Thyroid gland (tissue), 4 donors: Measurements from ENCODE around the gene PTCD1. TPM values are rescaled to one million over a fixed set of nuclear protein-coding genes. Genes with fewer than 3 reads are reported as not detected.
"Not testable (repeated sequence)": the region's sequence is repeated elsewhere in the genome, so short reads cannot be mapped to it uniquely, and the experiment has no call there.

Experiments
- DNase-seq, 2 donors: peaks; one replicate each; pipeline ENCODE4 v3.0.0-alpha.2; 2019
- H3K27ac ChIP-seq, 3 donors: fragments of 200-600 bp; sonication (generic); 1 replicate in 2 of 3; 2 replicates in 1 of 3; pipeline ENCODE4 v1.5.1; 2016 to 2019; ENCODE audit warnings: mild to moderate bottlenecking in 1 of 3, moderate library complexity in 1 of 3
- H3K27me3 ChIP-seq: fragments of 200-600 bp; sonication (generic); one replicate; pipeline ENCODE4 v1.5.1; 2019
- H3K36me3 ChIP-seq, 2 donors: fragments of 200-600 bp; sonication (generic); one replicate each; pipeline ENCODE4 v1.5.1; 2016 to 2019
- H3K4me1 ChIP-seq, 2 donors: fragments of 200-600 bp; sonication (generic); one replicate each; pipeline ENCODE4 v1.5.1; 2017 to 2019
- H3K4me3 ChIP-seq, 3 donors: fragments of 200-600 bp; sonication (generic); replicated peaks in 1 of 3; 1 replicate in 2 of 3; 2 replicates in 1 of 3; pipeline ENCODE4 v1.5.1; 2016; ENCODE audit warnings: mild to moderate bottlenecking in 1 of 3
- H3K9me3 ChIP-seq: fragments of 200-600 bp; sonication (generic); one replicate; pipeline ENCODE4 v1.5.1; 2017
- POLR2A ChIP-seq, 2 donors: fragments of 450-650 bp; IDR thresholded peaks; one replicate each; pipeline ENCODE4 v1.6.1; 2017; ENCODE audit warnings: antibody characterized with exemption in 2 of 2, mild to moderate bottlenecking in 2 of 2, moderate library complexity in 1 of 2
- WGBS, 2 donors: methylation state at CpG; one replicate each; pipeline ENCODE4 v1.1.5; 2017; 5-methylcytosine and 5-hydroxymethylcytosine counted together
- intact Hi-C: fragments of 100-400 bp; cut with DNase I; formaldehyde crosslinking; loops from one replicate; pipeline ENCODE4 v1.15.1; 2023
- total RNA-seq, 4 donors: library from RNA; depleted of rRNA; stranded (reverse); fragments of >200 nt; gene quantifications; one replicate each; pipeline ENCODE4 v1.2.3, GENCODE V29; 2016
- TF ChIP-seq, protein P1 (sequence below), 6 experiments: fragments of 200-600 bp in 3 of 6; fragments of 450-650 bp in 3 of 6; sonication (generic) in 3 of 6; IDR thresholded peaks; one replicate each; pipeline ENCODE4 v1.5.1; 2016 to 2019; ENCODE audit warnings: antibody characterized with exemption in 6 of 6, mild to moderate bottlenecking in 2 of 6, inconsistent platforms in 1 of 6, moderate library complexity in 1 of 6

PTCD1 gene
- total RNA-seq, 4 donors from 2014 or later = 5.4 to 9.6 (median 8.2) TPM

DNA sequence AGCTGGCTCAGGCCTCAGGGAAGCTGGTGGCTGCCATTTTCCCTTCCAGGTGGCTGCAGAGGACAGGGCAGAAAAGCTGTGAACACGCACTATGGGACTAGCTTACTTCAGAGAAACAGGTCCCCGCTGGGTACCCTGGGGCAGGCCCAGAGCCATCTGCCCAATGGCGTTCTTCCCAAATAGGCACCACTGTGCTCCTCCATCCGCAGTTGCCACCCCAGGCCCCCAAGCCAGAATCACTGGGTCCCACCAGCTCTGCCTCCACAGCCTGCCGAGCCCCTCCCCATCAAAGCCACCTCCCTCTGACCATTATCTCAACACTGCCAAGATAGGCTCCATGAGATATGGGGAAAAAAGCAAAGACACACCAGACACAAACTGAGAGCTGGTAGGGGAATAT is 18.4 kb downstream of the PTCD1 start:
- Histone ChIP-seq H3K27ac (no peak overlapping the region), H3K9me3 (no peaks in the 10 kb centered on the region), H3K4me1 (peaks cover 0 to 11% of the 10 kb centered on the region in 2 donors), H3K36me3 (peaks cover 69 to 74% of the 10 kb centered on the region in 2 donors), H3K4me3 (no peak overlapping the region), H3K27me3 (no peaks in the 10 kb centered on the region)
- TF ChIP-seq POLR2A (IDR thresholded peaks at IDR 0.05) = no peak
- WGBS, 2 donors = 90 to 93% methylated on average over 5 of the region's 5 CpGs
- no peak for DNase-seq
- intact Hi-C loops = no loop called here

DNA sequence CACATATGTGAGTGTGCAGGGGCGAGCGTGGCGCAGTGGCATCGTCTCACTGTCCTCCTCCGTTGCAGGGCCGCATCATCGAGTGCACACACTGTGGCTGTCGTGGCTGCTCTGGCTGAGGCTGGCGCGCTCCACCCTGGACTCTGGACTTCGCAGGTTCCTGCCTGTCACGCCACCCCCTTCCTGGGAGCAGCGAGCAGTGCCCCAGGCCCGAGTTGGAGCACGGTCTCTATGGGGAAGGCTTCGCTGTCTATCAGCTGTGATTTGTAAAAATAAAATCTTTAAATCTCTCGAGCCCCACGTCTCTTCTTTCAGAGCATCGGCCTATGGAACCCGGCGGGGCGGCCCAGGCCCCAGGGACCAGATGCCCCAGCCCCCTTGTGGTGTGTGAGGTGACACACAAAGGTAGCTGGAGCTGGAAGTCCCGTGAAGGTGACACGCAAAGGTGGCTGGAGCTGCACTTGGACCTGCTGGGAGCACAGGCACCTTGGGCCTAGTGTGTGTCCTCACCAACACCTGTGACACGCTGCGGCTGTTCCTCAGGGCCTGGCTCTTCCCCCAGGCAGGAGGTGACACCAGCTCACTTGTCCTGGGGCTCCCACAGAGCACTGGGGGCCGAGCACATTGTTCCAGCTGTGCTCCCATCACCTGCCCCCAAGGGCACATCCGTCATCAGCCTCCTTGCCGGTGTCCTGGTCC is 19.1 kb downstream of the PTCD1 start:
- DNase-seq = no peak
- intact Hi-C loops = no loop called here
- Histone ChIP-seq H3K4me1 (peaks cover 0 to 11% of the 10 kb centered on the region in 2 donors), H3K36me3 (peaks cover 70 to 71% of the 10 kb centered on the region in 2 donors), H3K9me3 (no peaks in the 10 kb centered on the region), H3K4me3 (no peak overlapping the region), H3K27ac (no peak overlapping the region), H3K27me3 (no peaks in the 10 kb centered on the region)
- TF ChIP-seq POLR2A (IDR thresholded peaks at IDR 0.05) = no peak
- TF ChIP-seq, protein P1, sequence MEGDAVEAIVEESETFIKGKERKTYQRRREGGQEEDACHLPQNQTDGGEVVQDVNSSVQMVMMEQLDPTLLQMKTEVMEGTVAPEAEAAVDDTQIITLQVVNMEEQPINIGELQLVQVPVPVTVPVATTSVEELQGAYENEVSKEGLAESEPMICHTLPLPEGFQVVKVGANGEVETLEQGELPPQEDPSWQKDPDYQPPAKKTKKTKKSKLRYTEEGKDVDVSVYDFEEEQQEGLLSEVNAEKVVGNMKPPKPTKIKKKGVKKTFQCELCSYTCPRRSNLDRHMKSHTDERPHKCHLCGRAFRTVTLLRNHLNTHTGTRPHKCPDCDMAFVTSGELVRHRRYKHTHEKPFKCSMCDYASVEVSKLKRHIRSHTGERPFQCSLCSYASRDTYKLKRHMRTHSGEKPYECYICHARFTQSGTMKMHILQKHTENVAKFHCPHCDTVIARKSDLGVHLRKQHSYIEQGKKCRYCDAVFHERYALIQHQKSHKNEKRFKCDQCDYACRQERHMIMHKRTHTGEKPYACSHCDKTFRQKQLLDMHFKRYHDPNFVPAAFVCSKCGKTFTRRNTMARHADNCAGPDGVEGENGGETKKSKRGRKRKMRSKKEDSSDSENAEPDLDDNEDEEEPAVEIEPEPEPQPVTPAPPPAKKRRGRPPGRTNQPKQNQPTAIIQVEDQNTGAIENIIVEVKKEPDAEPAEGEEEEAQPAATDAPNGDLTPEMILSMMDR (IDR thresholded peaks at IDR 0.05) = no peak
- 85 to 95% methylated on average over 24 to 25 of the region's 29 CpGs for WGBS, 2 donors

DNA sequence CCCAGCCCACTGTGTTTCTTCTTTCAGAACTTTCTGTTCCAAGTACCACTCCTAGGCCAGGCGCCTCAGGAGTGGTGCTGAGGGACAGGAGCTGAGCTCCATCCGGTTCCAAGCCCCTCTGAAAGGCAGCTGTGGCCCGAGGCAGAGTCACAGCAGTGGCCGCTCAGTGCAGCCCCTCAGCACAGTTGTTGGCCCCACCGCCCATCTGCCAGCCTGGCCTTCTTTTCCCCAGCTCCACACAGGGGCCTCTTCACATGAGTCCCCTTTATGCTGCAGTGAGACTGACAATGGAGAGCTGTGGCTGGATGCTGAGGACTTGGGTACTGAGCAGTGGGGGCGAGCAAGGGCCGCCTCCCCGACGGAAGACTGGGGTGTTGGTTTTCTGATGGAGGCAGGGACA is 20.3 kb downstream of the PTCD1 start:
- no peak for DNase-seq
- H3K27me3 ChIP-seq = no peaks in the 10 kb centered on the region
- intact Hi-C loops = no loop called here
- no peak for TF ChIP-seq POLR2A (IDR thresholded peaks at IDR 0.05)
- TF ChIP-seq, protein P1 (IDR thresholded peaks at IDR 0.05) = no peak
- peaks cover 0 to 11% of the 10 kb centered on the region in 2 donors for H3K4me1 ChIP-seq
- no peak overlapping the region for H3K4me3 ChIP-seq
- no peaks in the 10 kb centered on the region for H3K9me3 ChIP-seq
- H3K27ac ChIP-seq = no peak overlapping the region
- WGBS, 2 donors = 90 to 91% methylated on average over 9 of the region's 9 CpGs
- H3K36me3 ChIP-seq = peaks cover 61 to 64% of the 10 kb centered on the region in 2 donors

DNA sequence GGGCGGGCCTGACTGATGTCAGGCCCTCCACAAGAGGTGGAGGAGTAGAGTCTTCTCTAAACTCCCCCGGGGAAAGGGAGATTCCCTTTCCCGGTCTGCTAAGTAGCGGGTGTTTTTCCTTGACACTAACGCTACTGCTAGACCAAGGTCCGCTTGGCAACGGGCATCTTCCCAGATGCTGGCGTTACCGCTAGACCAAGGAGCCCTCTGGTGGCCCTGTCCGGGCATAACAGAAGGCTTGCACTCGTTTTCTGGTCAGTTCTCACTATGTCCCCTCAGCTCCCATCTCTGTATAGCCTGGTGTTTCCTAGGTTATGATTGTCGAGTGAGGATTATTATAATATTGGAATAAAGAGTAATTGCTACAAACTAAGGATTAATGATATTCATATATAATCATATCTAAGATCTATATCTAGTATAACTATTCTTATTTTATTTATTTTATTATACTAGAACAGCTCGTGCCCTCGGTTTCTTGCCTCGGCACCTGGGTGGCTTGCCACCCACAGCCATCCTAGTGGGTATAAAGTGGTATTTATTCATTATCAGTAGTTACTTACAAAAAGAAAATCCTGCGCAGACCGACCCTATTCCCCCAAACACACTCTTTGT is 23.0 kb downstream of the PTCD1 start:
- H3K9me3 ChIP-seq, H3K4me1 ChIP-seq, H3K27ac ChIP-seq, H3K27me3 ChIP-seq, intact Hi-C loops, H3K4me3 ChIP-seq: not testable (repeated sequence)
- DNase-seq = peak; percentile 71 to 78
- TF ChIP-seq, protein P1 (IDR thresholded peaks at IDR 0.05) = peak in 5 of 6 experiments; percentile 44 to 63 (median 55)
- 57 to 65% methylated on average over 17 of the region's 17 CpGs for whole genome bisulfite sequencing, 2 donors
- H3K36me3 ChIP-seq = peaks cover 79 to 85% of the 10 kb centered on the region in 2 donors

DNA sequence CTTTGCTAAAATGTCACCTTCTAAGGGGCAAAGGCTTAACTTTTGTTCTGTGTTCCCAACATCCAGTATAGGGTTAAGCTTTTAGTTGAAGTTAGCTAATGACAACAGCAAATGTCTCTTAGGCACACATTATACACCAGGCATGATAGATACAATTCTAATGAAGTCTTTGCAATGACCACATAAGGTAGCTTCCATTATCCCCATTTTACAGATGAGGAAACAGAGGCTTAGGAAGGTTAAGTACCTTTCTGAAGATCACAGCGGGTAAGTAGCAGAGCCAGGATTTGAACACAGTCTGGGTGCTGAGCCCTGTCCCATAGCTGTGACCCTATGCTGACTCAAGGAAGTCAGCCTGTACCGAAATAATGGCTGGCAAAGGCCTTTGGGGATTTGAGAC is 28.0 kb downstream of the PTCD1 start:
- Histone ChIP-seq H3K4me3 (no peak overlapping the region), H3K9me3 (no peaks in the 10 kb centered on the region), H3K27ac (no peak overlapping the region), H3K4me1 (peaks cover 23 to 24% of the 10 kb centered on the region in 2 donors), H3K36me3 (peaks cover 35 to 40% of the 10 kb centered on the region in 2 donors), H3K27me3 (no peaks in the 10 kb centered on the region)
- 87 to 95% methylated on average over 2 of the region's 2 CpGs for WGBS, 2 donors
- intact Hi-C loops = loop anchor here (5.0 kb wide), 1 partner anchor 33 kb away; no protein-coding TSS in a partner anchor
- no peak for DNase-seq
- TF ChIP-seq, protein P1 (IDR thresholded peaks at IDR 0.05) = no peak
- no peak for TF ChIP-seq POLR2A (IDR thresholded peaks at IDR 0.05)
